HG03565 (cell line): ENCODE results near the gene LOXHD1.
A peak's percentile ranks its signal among the peaks of the same experiment; 100 is the strongest.

Experiments
- ATAC-seq: cut with Tn5 transposase; IDR thresholded peaks from one replicate; pipeline ENCODE4 v1.9.1; 2021; ENCODE audit warnings: mild to moderate bottlenecking, moderate library complexity; ENCODE audit not compliant: unreplicated experiment

The LOXHD1 gene

GRCh38 chr18:46581648-46582047 lies 75.4 kb downstream of the LOXHD1 start:
- ATAC-seq = no peak

DNA sequence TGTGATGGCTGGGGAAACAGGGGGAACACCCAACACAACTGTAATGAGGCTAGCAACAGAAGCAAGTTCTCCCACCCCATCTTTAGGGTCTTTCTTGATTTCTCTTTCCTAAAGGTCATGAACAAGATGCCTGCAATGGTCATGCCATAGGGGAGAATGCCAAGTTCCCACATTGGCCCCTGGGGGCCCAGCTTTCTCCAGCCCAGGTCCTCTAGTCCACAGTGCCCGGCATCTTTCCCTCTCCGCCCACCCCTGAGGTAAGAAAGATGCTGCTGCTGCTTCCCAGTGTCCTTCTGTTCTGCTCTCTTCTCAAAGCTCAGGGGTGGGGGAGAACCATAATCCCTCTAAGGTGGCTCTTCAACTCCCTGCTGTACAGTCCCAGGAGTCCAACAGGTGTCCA lies 78.0 kb downstream of the LOXHD1 start:
- ATAC-seq = no peak

DNA sequence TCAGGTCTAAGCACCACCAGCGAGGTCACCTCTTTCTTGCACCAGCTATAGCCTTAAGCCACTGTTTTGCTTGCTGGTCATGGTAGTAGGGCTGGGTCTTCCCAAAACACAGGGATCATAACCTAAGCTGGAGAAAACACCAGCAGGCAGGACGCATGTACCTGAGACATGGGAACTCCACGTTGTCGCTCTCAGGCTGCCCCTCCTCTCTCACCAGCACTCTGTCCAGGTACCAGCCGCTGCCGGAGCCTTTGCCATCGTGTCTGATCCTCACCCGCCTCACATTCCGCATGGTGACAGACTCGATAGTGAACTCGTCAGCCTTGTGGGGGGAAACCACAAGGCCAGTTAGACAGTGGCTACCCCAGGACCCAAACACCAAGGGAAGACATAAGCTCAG lies 79.5 kb downstream of the LOXHD1 start:
- ATAC-seq = no peak

- ATAC-seq = no peak
These were observed 81.2 kb downstream of the LOXHD1 start for GRCh38 chr18:46575851-46576250.

DNA sequence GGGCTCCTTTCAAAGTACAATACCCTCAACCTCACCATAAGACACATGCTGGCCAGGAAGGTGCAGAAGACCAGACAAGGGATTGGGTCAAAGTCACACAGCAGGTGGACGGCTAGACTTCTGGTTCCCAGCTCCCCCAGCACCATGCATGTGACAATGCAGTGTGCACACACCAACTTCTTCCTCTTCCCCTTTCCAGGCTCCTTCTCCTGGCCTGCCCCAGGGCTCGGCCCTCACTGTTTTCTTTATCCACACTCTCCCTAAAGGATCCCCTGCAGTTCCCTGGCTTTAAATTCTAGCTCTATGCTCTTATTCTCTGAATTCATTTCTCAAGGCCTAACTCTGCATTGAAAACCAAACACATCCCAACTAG lies 82.3 kb downstream of the LOXHD1 start:
- no peak for ATAC-seq

DNA sequence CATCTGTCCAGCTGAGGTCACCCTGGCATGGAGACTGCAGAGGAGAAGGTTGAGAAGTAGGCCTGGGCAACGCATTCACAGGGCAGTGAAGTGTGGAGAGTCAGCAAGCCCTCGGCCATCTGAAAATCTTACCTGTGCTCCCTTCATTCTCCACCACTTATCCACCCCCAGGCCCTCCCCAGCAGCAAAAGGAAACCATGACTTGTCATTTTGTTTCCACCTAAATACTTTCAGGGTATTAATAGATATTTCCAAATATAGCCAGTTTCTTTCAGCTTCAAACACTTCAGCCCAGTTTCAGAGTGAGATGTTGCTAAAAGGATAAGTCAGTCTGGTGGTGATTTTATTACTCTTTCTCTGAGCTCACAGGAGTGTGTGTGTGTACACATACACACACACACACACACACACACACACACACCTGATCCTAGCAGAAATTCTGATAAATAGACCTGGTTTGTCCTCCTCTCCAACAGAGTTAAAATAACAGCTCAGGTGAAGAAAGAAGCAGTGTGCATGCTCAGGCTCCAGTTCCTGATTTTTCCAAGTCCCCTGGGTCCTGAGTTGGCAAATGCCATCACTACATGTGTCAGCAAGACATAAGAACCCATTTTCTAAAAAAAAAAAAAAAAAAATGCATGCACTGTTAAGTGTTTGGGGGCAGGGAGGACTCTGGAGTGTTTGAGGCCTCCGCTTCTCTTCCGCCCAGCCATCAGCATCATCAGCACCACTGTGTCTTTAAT lies 82.8 kb downstream of the LOXHD1 start:
- ATAC-seq = peak; percentile 70

DNA sequence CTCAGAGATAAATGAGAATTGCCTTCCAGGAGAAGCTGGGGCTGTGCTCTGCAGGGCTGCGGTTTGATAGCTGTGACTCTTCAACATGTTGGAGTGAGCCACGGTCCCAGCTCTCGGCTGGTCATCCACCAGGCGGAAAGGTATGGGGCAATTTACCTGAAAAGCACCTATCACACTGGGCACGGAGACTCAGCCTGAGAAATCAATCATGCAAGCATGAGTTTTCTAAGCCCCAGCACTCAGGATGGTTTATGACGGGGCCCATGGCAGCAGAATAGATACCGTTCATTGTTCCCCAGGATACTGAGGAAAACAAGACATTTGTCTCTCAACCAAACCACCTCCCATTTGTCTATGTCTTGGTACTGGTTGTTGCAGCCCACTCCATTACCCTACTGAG lies 83.9 kb downstream of the LOXHD1 start:
- no peak for ATAC-seq

DNA sequence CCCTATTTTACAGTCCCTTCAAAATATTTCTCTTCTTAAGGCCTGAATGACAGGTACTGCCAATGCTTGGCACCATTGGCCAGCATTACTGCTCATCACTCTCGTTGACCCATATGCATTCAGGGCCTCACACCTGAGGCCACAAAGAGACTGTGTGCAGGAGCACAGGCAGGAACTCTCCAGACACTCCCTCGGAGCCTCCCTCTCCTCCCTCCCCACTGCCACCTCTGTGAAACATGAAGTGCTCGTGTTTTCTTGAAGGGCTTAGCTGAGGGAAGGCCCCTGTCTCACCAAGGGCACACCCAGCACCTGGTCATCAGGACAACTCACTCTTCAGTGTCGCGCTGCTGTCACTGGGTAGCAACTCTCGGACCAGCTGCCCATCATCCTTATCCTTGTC lies 85.3 kb downstream of the LOXHD1 start:
- ATAC-seq = no peak

- no peak for ATAC-seq
These were observed 86.4 kb downstream of the LOXHD1 start for GRCh38 chr18:46570666-46571065.

DNA sequence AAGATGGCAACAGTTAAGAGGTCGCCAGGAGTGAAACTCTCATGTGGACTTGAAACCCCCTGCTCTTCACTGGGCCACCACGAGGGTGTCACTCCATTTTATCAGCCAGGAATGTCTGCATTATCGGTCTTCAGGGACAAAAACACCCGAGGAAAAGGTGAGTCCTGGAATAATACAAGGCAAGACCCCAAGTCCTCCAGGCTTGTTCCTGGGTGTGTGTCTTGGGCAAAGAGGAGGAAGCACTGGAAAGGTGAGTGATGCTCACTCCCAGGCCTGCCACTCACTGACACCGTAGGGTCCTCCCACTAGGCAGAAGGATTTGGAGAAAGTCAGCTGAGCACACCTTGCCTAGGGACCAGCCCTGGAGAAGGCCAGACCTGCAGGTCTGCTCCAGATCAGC lies 86.9 kb downstream of the LOXHD1 start:
- ATAC-seq = no peak

GRCh38 chr18:46569211-46569610 lies 87.8 kb downstream of the LOXHD1 start:
- ATAC-seq = no peak

GRCh38 chr18:46567196-46567595 lies 89.8 kb downstream of the LOXHD1 start:
- ATAC-seq = no peak

GRCh38 chr18:46566111-46566510 lies 90.9 kb downstream of the LOXHD1 start:
- ATAC-seq = no peak

DNA sequence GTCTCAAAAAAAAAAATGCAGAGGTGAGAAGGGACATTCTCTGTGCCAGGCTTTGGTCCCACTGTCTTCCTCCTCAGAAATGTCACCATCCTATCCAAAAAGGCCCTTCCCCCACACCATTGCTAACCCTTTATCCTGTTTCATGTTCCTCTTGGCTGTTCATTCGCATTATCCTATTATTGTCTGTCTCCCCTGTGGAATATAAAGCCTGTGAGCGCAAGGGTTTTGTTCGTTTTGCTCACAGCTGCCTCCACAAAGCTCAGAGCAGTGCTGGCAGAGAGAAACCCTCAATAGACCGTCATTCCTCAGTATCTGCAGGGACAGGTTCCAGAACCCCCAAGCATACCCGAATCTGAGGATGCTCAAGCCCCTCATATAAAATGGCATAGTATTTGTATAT lies 91.8 kb downstream of the LOXHD1 start:
- no peak for ATAC-seq

- no peak for ATAC-seq
These were observed 93.7 kb downstream of the LOXHD1 start for GRCh38 chr18:46563317-46563716.

GRCh38 chr18:46562674-46563192 lies 94.3 kb downstream of the LOXHD1 start:
- no peak for ATAC-seq

DNA sequence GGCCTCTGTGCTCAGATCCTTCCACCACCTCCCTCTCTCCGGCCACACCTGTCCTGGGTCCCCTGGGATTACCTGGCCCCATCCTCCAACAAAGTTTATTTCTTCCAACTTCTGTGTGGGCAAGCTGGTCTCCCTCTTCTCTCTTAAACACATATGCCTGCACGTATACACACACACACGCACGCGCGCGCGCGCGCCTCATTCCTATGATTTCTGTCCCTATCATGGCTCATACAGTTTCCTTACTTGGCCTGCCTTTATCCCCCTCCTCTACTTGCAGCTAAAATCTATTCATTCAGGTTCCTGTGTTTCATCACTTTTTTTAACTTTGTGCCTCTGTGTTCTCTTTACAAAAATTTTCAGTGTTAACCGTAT lies 96.4 kb downstream of the LOXHD1 start:
- no peak for ATAC-seq

DNA sequence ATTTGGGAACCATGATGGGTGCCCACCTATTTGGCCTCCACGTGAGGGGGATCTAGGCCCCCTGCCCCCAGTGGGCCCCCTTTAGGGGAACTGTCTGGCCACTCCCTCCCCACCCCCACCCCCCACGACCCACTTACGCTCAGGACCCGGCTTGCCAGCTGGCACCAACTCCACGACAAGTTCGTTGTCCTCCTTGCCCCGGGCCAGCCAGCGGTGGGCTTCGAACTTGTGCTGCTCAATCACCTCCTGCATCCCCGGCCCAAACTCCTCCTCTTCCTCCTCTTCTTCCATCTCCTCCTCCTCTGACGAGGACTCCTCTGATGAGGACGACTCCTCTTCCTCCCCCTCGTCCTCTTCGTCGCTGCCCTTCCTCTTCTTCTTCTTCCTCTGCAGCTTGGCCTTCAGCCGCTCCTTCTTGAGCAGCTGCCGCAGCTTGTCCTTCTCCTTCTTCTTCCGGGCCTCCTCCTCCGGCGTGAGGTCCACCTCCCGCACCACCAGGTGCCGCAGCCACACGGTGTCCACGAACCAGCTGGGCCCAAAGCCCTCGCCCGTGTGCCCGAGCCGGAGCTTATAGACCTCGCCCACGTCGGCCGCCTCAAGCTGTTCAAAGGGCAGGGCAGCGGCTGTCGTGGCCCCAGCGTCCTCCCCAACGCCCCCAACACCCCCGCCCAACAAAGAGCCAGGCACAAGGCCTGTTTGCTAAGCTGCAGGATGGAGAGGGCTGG lies 96.9 kb downstream of the LOXHD1 start:
- no peak for ATAC-seq

- no peak for ATAC-seq
These were observed 97.7 kb downstream of the LOXHD1 start for GRCh38 chr18:46559296-46559695.

DNA sequence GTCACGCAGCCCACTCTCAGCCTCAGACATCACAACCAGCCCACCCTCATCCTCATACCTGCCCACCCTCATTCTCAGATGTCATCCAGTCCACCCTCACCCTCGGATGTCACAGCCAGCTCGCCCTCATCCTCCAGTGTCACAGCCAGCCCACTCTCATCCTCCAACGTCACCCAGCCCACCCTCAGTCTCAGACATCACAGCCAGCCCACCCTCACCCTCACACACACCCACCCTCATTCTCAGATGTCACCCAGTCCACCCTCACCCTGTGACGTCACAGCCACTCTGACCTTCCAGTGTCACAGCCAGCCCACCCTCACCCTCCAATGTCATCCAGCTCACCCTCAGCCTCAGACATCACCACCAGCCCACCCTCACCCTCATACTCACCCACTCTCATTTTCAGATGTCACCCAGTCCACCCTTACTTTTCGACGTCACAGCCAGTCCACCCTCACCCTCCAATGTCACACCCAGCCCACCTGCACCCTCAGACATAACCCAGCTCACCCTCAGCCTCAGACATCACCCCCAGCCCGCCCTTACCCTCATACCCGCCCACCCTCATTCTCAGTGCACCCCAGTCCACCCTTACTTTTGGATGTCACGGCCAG lies 100.3 kb downstream of the LOXHD1 start:
- no peak for ATAC-seq

DNA sequence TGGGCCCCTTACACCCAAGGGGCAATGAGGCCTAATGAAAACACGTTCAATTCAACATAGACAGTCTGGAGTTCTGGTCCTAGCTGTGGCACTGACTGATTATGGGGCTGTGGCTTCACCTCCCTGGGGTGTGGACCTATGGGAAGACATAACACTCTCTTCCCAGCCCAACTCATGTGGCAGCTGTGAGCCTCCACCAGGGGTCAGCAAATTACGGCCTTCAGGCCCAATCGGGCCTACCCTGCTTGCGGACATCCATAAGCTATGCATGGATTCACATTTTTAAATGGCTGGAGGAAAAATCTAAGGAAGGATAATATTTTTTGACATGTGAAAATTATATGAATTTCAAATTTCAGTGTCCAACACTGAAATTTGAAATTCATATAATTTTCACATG lies 101.3 kb downstream of the LOXHD1 start:
- ATAC-seq = no peak

DNA sequence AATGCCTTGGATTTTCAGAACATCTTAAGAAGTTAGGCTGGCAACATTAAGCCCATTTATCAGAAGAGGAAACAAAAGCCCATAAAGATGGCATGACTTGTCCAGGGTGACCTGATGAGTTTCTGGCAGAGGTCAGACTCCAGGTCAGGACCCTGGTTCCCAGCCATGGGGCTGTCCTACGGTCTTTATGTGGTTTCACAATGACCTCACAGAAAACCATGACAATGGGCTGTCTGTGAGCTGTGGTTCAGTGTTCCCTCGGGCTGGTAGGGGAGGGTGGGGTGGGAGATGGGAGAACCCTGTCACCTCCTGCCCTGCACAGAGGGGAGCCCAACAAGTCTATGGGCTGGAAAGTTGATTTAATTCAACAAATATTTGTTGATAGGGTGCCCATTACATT lies 101.8 kb downstream of the LOXHD1 start:
- ATAC-seq = no peak
